ENCODE measurements around the gene FLRT1.
A peak's percentile ranks its signal among the peaks of the same experiment; 100 is the strongest.

The FLRT1 gene

GRCh38 chr11:64052436-64052835 is 16.7 kb downstream of the FLRT1 start:
- Histone ChIP-seq H3K4me1 (peaks cover 23% of the 10 kb centered on the region), H3K27me3 (no peaks in the 10 kb centered on the region), H3K4me3 (ENCODE audit: low read depth, low read length) (no peak overlapping the region), H3K9me3 (no peaks in the 10 kb centered on the region), H3K36me3 (no peaks in the 10 kb centered on the region)
- DNase-seq = no peak
- TF ChIP-seq, protein P1, sequence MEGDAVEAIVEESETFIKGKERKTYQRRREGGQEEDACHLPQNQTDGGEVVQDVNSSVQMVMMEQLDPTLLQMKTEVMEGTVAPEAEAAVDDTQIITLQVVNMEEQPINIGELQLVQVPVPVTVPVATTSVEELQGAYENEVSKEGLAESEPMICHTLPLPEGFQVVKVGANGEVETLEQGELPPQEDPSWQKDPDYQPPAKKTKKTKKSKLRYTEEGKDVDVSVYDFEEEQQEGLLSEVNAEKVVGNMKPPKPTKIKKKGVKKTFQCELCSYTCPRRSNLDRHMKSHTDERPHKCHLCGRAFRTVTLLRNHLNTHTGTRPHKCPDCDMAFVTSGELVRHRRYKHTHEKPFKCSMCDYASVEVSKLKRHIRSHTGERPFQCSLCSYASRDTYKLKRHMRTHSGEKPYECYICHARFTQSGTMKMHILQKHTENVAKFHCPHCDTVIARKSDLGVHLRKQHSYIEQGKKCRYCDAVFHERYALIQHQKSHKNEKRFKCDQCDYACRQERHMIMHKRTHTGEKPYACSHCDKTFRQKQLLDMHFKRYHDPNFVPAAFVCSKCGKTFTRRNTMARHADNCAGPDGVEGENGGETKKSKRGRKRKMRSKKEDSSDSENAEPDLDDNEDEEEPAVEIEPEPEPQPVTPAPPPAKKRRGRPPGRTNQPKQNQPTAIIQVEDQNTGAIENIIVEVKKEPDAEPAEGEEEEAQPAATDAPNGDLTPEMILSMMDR (IDR thresholded peaks at IDR 0.05; ENCODE audit: low read depth, low read length) = no peak

GRCh38 chr11:64052938-64053622 is 17.3 kb downstream of the FLRT1 start:
- TF ChIP-seq, protein P1 (IDR thresholded peaks at IDR 0.05; ENCODE audit: low read depth, low read length) = no peak
- Histone ChIP-seq H3K9me3 (no peaks in the 10 kb centered on the region), H3K4me1 (peaks cover 30% of the 10 kb centered on the region), H3K27me3 (no peaks in the 10 kb centered on the region), H3K4me3 (ENCODE audit: low read depth, low read length) (no peak overlapping the region), H3K36me3 (no peaks in the 10 kb centered on the region; the same call in 1 of the 2 replicates)
- DNase-seq = no peak

GRCh38 chr11:64053699-64054098 is 18.0 kb downstream of the FLRT1 start:
- Histone ChIP-seq H3K4me3 (ENCODE audit: low read depth, low read length) (no peak overlapping the region), H3K27me3 (no peaks in the 10 kb centered on the region), H3K4me1 (peaks cover 32% of the 10 kb centered on the region), H3K9me3 (no peaks in the 10 kb centered on the region), H3K36me3 (no peaks in the 10 kb centered on the region; the same call in 1 of the 2 replicates)
- DNase-seq = no peak
- TF ChIP-seq, protein P1 (IDR thresholded peaks at IDR 0.05; ENCODE audit: low read depth, low read length) = no peak

DNA sequence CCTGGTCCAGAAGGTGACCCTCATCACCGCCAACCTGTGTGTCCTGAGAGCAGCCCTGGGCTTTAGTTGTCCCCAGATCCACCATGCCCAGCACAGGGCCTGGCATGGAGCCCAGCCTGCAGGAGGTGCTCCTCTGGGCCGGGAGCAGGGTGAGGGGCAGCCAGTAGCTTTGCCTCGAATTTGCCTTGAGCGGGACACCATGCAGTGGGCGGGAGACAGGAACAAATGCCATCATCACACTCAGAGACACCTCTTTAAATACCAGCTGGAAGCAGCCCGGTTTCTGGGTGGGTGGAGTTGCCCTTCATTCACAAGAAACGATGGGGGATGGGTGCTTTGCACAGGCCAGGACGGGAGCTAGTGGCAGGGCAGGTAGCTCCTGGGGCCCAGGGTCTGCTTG is 19.3 kb downstream of the FLRT1 start:
- no peaks in the 10 kb centered on the region for H3K9me3 ChIP-seq
- no peaks in the 10 kb centered on the region; the same call in 1 of the 2 replicates for H3K36me3 ChIP-seq
- no peak overlapping the region for H3K4me3 ChIP-seq (ENCODE audit: low read depth, low read length)
- H3K4me1 ChIP-seq = peaks cover 40% of the 10 kb centered on the region
- no peak for DNase-seq
- H3K27me3 ChIP-seq = no peaks in the 10 kb centered on the region
- TF ChIP-seq, protein P1 (IDR thresholded peaks at IDR 0.05; ENCODE audit: low read depth, low read length) = no peak

DNA sequence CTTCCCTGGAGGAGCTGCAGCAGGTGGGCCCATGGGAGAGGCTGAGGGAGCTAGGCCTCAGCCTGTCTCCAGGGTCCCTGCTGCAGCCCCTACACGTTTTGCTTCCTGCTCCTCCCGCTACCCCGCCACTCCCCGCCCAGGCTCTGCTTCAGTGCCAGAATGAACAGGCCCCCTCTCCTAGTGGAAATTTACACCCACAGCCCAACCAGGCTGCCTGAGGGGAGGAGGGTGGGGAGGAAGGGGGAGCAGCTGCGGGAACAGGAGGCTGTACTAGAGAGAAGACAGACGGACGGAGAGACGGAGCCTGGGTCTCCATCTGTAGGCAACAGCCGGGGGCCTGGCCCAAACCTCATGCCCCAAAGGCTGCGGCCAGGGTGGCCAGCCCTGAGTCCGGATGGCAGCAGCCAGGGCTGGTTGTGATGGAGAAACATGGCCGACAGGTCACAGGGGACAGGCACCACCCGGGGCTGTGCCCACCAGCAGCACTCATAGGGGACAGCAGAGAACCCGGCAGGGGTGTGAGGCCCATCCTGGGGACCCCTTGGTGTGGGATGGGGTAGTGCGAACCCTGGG is 20.6 kb downstream of the FLRT1 start:
- Histone ChIP-seq H3K4me3 (ENCODE audit: low read depth, low read length) (no peak overlapping the region), H3K36me3 (no peaks in the 10 kb centered on the region; the same call in 1 of the 2 replicates), H3K9me3 (no peaks in the 10 kb centered on the region), H3K4me1 (peaks cover 42% of the 10 kb centered on the region), H3K27me3 (no peaks in the 10 kb centered on the region)
- TF ChIP-seq, protein P1 (IDR thresholded peaks at IDR 0.05; ENCODE audit: low read depth, low read length) = no peak
- peak; percentile 66 for DNase-seq

DNA sequence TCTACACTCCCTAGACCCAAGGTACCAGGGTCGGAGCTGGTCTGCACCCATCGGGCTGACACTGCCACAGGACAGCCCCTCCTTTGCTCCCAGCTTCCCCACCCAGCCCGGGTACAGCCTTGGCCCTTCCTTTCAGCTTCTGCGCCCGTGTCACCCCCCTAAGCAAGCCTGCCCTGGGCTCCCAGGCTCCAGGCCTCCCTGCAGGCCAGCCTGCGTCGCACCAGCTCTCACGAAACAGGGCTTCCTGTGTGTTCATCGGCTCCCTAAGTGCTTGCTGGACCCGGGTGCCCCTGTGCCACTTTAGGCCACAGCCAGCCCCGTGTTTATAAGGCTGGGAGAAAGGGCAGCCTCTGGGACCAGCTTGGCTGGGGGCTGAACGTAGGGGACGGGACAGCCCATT is 21.1 kb downstream of the FLRT1 start:
- Histone ChIP-seq H3K36me3 (no peaks in the 10 kb centered on the region; the same call in 1 of the 2 replicates), H3K9me3 (no peaks in the 10 kb centered on the region), H3K4me1 (peaks cover 42% of the 10 kb centered on the region), H3K4me3 (ENCODE audit: low read depth, low read length) (no peak overlapping the region), H3K27me3 (no peaks in the 10 kb centered on the region)
- no peak for DNase-seq
- TF ChIP-seq, protein P1 (IDR thresholded peaks at IDR 0.05; ENCODE audit: low read depth, low read length) = no peak
